Body of pancreas (tissue), 4 donors: Measurements from ENCODE around the gene KRTAP5-1. TPM values are rescaled to one million over a fixed set of nuclear protein-coding genes. Genes with fewer than 3 reads are reported as not detected.
"Not testable (repeated sequence)": the region's sequence is repeated elsewhere in the genome, so short reads cannot be mapped to it uniquely, and the experiment has no call there.

Experiments
- ATAC-seq: fragments of 150-250 bp; one replicate; pipeline ENCODE4 v1.9.1; 2016
- DNase-seq, 4 donors: peaks; one replicate each; pipeline ENCODE4 v3.0.0-alpha.2; 2019
- H3K27ac ChIP-seq, 4 donors: fragments of 200-600 bp; sonication (generic); 1 replicate in 3 of 4; 2 replicates in 1 of 4; pipeline versions ENCODE4 v1.5.1 to v1.6.1; 2016 to 2019; ENCODE audit warnings: mild to moderate bottlenecking in 1 of 4, mixed read lengths in 1 of 4, moderate library complexity in 1 of 4
- H3K27me3 ChIP-seq, 2 donors: fragments of 200-600 bp; sonication (generic); one replicate each; pipeline ENCODE4 v1.6.0; 2016; ENCODE audit warnings: mild to moderate bottlenecking in 1 of 2
- H3K36me3 ChIP-seq, 2 donors: fragments of 200-600 bp; sonication (generic); replicated peaks in 1 of 2; 2 replicates each; pipeline ENCODE4 v1.5.1; 2016; ENCODE audit warnings: low read depth in 2 of 2; ENCODE audit not compliant: insufficient read depth in 1 of 2
- H3K4me1 ChIP-seq: fragments of 200-600 bp; sonication (generic); one replicate; pipeline ENCODE4 v1.6.0; 2016
- H3K4me3 ChIP-seq, 2 donors: fragments of 200-600 bp; sonication (generic); 1 replicate in 1 of 2; 2 replicates in 1 of 2; pipeline ENCODE4 v1.5.1; 2016 to 2019
- H3K9me3 ChIP-seq, 3 donors: fragments of 200-600 bp; sonication (generic); 1 replicate in 2 of 3; 2 replicates in 1 of 3; pipeline ENCODE4 v1.5.1; 2016
- CTCF ChIP-seq, 7 experiments: fragments of 450-650 bp in 4 of 7; fragments of 200-600 bp in 3 of 7; sonication (generic) in 3 of 7; IDR thresholded peaks; one replicate each; pipeline ENCODE4 v1.5.1; 2016 to 2019; ENCODE audit warnings: antibody characterized with exemption in 7 of 7
- POLR2A ChIP-seq, 3 donors: fragments of 450-650 bp; IDR thresholded peaks; one replicate each; pipeline ENCODE4 v1.6.1; 2016; ENCODE audit warnings: antibody characterized with exemption in 3 of 3, mild to moderate bottlenecking in 2 of 3
- WGBS, 2 donors: methylation state at CpG; one replicate each; pipeline ENCODE4 v1.1.5; 2017; 5-methylcytosine and 5-hydroxymethylcytosine counted together
- intact Hi-C: fragments of 100-400 bp; cut with DNase I; formaldehyde crosslinking; loops from one replicate; pipeline ENCODE4 v1.15.1; 2023
- total RNA-seq, 2 donors: library from RNA; depleted of rRNA; stranded (reverse); fragments of >200 nt; gene quantifications; one replicate each; pipeline ENCODE4 v1.1.0, GENCODE V29; 2016

Gene KRTAP5-1
- total RNA-seq, 2 donors from 2014 or later = not detected

GRCh38 chr11:1623716-1624115 is 38.6 kb upstream of the KRTAP5-1 start:
- 78 to 86% methylated on average over 7 to 9 of the region's 9 CpGs for WGBS, 2 donors
- Histone ChIP-seq H3K27ac (no peak overlapping the region), H3K4me1 (peaks cover under 1% of the 10 kb centered on the region), H3K27me3 (no peaks in the 10 kb centered on the region), H3K4me3 (no peak overlapping the region), H3K9me3 (no peaks in the 10 kb centered on the region), H3K36me3 (no peaks in the 10 kb centered on the region)
- TF ChIP-seq POLR2A (IDR thresholded peaks at IDR 0.05) (no peak), CTCF (IDR thresholded peaks at IDR 0.05) (no peak)
- no peak for ATAC-seq
- DNase-seq = no peak
- intact Hi-C loops = no loop called here

- intact Hi-C loops = no loop called here
- no peak for TF ChIP-seq POLR2A (IDR thresholded peaks at IDR 0.05)
- TF ChIP-seq CTCF (IDR thresholded peaks at IDR 0.05) = no peak
- Histone ChIP-seq H3K9me3 (no peaks in the 10 kb centered on the region), H3K4me1 (no peaks in the 10 kb centered on the region), H3K36me3 (no peaks in the 10 kb centered on the region), H3K4me3 (no peak within 1 kb of the TSS), H3K27me3 (no peaks in the 10 kb centered on the region), H3K27ac (no peak within 1 kb of the TSS)
- WGBS, 2 donors = 0 to 12% methylated on average over 1 of the region's 1 CpG
- no peak for ATAC-seq
- no peak for DNase-seq
Measured at GRCh38 chr11:1622086-1622485, 37.0 kb upstream of the KRTAP5-1 start, which contains the start of gene KRTAP5-4. TSS of gene KRTAP5-4 (minus strand) at chr11:1622138. CDS start at chr11:1622093, 45 bp downstream.

GRCh38 chr11:1619449-1619848 is 34.4 kb upstream of the KRTAP5-1 start:
- 51 to 68% methylated on average over 10 of the region's 10 CpGs for WGBS, 2 donors
- ATAC-seq (no peak), DNase-seq (no peak)
- no peak overlapping the region for H3K27ac ChIP-seq
- no peak overlapping the region for H3K4me3 ChIP-seq
- H3K27me3 ChIP-seq = no peaks in the 10 kb centered on the region
- no peak for TF ChIP-seq CTCF (IDR thresholded peaks at IDR 0.05)
- TF ChIP-seq POLR2A (IDR thresholded peaks at IDR 0.05) = no peak
- H3K4me1 ChIP-seq = no peaks in the 10 kb centered on the region
- intact Hi-C loops = no loop called here
- H3K9me3 ChIP-seq = no peaks in the 10 kb centered on the region
- no peaks in the 10 kb centered on the region for H3K36me3 ChIP-seq

- no peak for TF ChIP-seq CTCF (IDR thresholded peaks at IDR 0.05)
- no peak for TF ChIP-seq POLR2A (IDR thresholded peaks at IDR 0.05)
- intact Hi-C loops = no loop called here
- 64 to 81% methylated on average over 10 of the region's 10 CpGs for WGBS, 2 donors
- no peak for DNase-seq
- ATAC-seq = no peak
- no peaks in the 10 kb centered on the region for H3K9me3 ChIP-seq
- no peaks in the 10 kb centered on the region for H3K36me3 ChIP-seq
- no peaks in the 10 kb centered on the region for H3K27me3 ChIP-seq
- H3K4me3 ChIP-seq = no peak overlapping the region
- no peaks in the 10 kb centered on the region for H3K4me1 ChIP-seq
- no peak overlapping the region for H3K27ac ChIP-seq
Measured at GRCh38 chr11:1618231-1618630, 33.1 kb upstream of the KRTAP5-1 start.

GRCh38 chr11:1608363-1608762 is 23.3 kb upstream of the KRTAP5-1 start, which contains the start of gene KRTAP5-3:
TSS of gene KRTAP5-3 (minus strand) at chr11:1608463. CDS start at chr11:1608385, 78 bp downstream.
- H3K27me3 ChIP-seq = no peaks in the 10 kb centered on the region
- DNase-seq (no peak), ATAC-seq (no peak)
- H3K36me3 ChIP-seq = no peaks in the 10 kb centered on the region
- WGBS, 2 donors = 50 to 51% methylated on average over 4 of the region's 4 CpGs
- H3K9me3 ChIP-seq = no peaks in the 10 kb centered on the region
- no peaks in the 10 kb centered on the region for H3K4me1 ChIP-seq
- no peak within 1 kb of the TSS for H3K4me3 ChIP-seq
- TF ChIP-seq POLR2A (IDR thresholded peaks at IDR 0.05) = no peak
- no peak for TF ChIP-seq CTCF (IDR thresholded peaks at IDR 0.05)
- intact Hi-C loops = no loop called here
- no peak within 1 kb of the TSS for H3K27ac ChIP-seq

- WGBS, 2 donors = 44% methylated on average over 5 of the region's 5 CpGs; no CpG with 5 or more reads in 1 of the 2 donors
- H3K36me3 ChIP-seq, intact Hi-C loops, H3K4me3 ChIP-seq, H3K27me3 ChIP-seq, DNase-seq, H3K4me1 ChIP-seq, H3K27ac ChIP-seq, ATAC-seq, H3K9me3 ChIP-seq: not testable (repeated sequence)
Measured at GRCh38 chr11:1607901-1608300, 22.8 kb upstream of the KRTAP5-1 start.

- H3K4me1 ChIP-seq, H3K27ac ChIP-seq, intact Hi-C loops, H3K36me3 ChIP-seq, ATAC-seq, DNase-seq, H3K27me3 ChIP-seq, H3K4me3 ChIP-seq, H3K9me3 ChIP-seq: not testable (repeated sequence)
- WGBS, 2 donors = 59 to 77% methylated on average over 14 to 18 of the region's 18 CpGs
Measured at GRCh38 chr11:1607156-1607845, 22.2 kb upstream of the KRTAP5-1 start.
